Endothelial cell of umbilical vein (primary cell): ENCODE measurements around the gene ARHGAP32. TPM values are rescaled to one million over a fixed set of nuclear protein-coding genes. Genes with fewer than 3 reads are reported as not detected.

Experiments
- BruUV-seq: library from RNA; stranded (reverse); fragments of 400-500 nt; replicated peaks from 2 replicates; lab custom pipeline; 2021; lab: Mats Ljungman, UMichigan
- CTCF ChIA-PET: fragments of 300-600, 350-600 bp; sonication (Branson Sonifier 250); formaldehyde crosslinking; loops from one replicate; lab custom pipeline; 2021; ENCODE audit warnings: antibody characterized with exemption, inconsistent platforms; lab: Charles Lee
- POLR2A ChIA-PET: fragments of 300-600, 350-600 bp; sonication (Branson Sonifier 250); formaldehyde crosslinking; loops from one replicate; lab custom pipeline; 2021; ENCODE audit warnings: antibody characterized with exemption, inconsistent platforms; lab: Charles Lee
- DNase-seq: peaks from one replicate; pipeline ENCODE4 v3.0.0-alpha.2; 2011; ENCODE audit warnings: low read depth, low spot score
- FAIRE-seq: peaks from 2 replicates; lab custom pipeline; 2011; peaks lifted over from hg19 to GRCh38; lab: Jason Lieb, UNC
- H2AFZ ChIP-seq: 2 replicates; pipeline ENCODE4 v1.6.0; 2012; ENCODE audit warnings: low read depth, low read length, control low read depth, inconsistent platforms
- H3K27ac ChIP-seq: 2 replicates; pipeline ENCODE4 v1.5.1; 2011; ENCODE audit warnings: low read depth, mild to moderate bottlenecking, control low read depth, low read length, moderate library complexity; ENCODE audit not compliant: insufficient read depth
- H3K27me3 ChIP-seq, 2 experiments: 2 replicates each; pipeline versions ENCODE4 v1.6.0 to v1.6.1; 2011; ENCODE audit warnings: low read length in 2 of 2, mixed read lengths in 1 of 2; ENCODE audit not compliant: control insufficient read depth in 2 of 2, insufficient read depth in 2 of 2
- H3K36me3 ChIP-seq, 2 experiments: 2 replicates in 1 of 2; 3 replicates in 1 of 2; pipeline ENCODE4 v1.5.1; 2011; ENCODE audit warnings: low read length in 2 of 2, mild to moderate bottlenecking in 1 of 2, moderate library complexity in 1 of 2; ENCODE audit not compliant: control insufficient read depth in 2 of 2, insufficient read depth in 2 of 2; ENCODE audit errors: extremely low read depth in 1 of 2
- H3K4me1 ChIP-seq: 3 replicates; pipeline ENCODE4 v1.5.1; 2011; ENCODE audit warnings: mild to moderate bottlenecking, low read length; ENCODE audit not compliant: control insufficient read depth, insufficient read depth; ENCODE audit errors: extremely low read depth
- H3K4me2 ChIP-seq: 2 replicates; pipeline ENCODE4 v1.6.1; 2011; ENCODE audit warnings: low read length, control low read depth, mixed read lengths; ENCODE audit not compliant: insufficient read depth
- H3K4me3 ChIP-seq, 3 experiments: fragments of 200-600 bp in 1 of 3; sonication (generic), shearing (Covaris generic) in 1 of 3; replicated peaks in 1 of 3; 2 replicates each; pipeline ENCODE4 v1.5.1; 2011 to 2016; ENCODE audit warnings: control low read depth in 3 of 3, low read length in 3 of 3, mild to moderate bottlenecking in 2 of 3, inconsistent platforms in 1 of 3, low read depth in 1 of 3, moderate library complexity in 1 of 3; ENCODE audit not compliant: insufficient read depth in 1 of 3
- H3K79me2 ChIP-seq: 2 replicates; pipeline ENCODE4 v1.6.0; 2012; ENCODE audit warnings: low read length, inconsistent platforms; ENCODE audit not compliant: control insufficient read depth, insufficient read depth
- H3K9ac ChIP-seq: replicated peaks from 2 replicates; pipeline ENCODE3; 2011; ENCODE audit warnings: low read length, control low read depth; ENCODE audit not compliant: insufficient read depth; ENCODE audit errors: extremely low read depth
- H3K9me1 ChIP-seq: replicated peaks from 3 replicates; pipeline ENCODE4 v1.6.0; 2011; ENCODE audit warnings: mild to moderate bottlenecking, low read length; ENCODE audit not compliant: control insufficient read depth, insufficient read depth; ENCODE audit errors: extremely low read depth
- H3K9me3 ChIP-seq: replicated peaks from 2 replicates; pipeline ENCODE4 v1.5.1; 2012; ENCODE audit warnings: low read length, inconsistent platforms; ENCODE audit not compliant: control insufficient read depth, insufficient read depth
- H4K20me1 ChIP-seq: replicated peaks from 2 replicates; pipeline ENCODE3; 2011; ENCODE audit warnings: mild to moderate bottlenecking, low read length; ENCODE audit not compliant: control insufficient read depth, insufficient read depth; ENCODE audit errors: extremely low read depth
- GATA2 ChIP-seq: IDR thresholded peaks from 2 replicates; pipeline ENCODE4 v1.7.0; 2011; ENCODE audit warnings: low read depth, mild to moderate bottlenecking, moderate library complexity, mixed read lengths, low read length; ENCODE audit not compliant: insufficient read length, insufficient read depth
- POLR2AphosphoS5 ChIP-seq: IDR thresholded peaks from 2 replicates; pipeline ENCODE4 v1.6.1; 2012; ENCODE audit warnings: low read depth, mild to moderate bottlenecking, control low read depth, low read length, moderate library complexity; ENCODE audit not compliant: insufficient read depth
- dilution Hi-C: fragments of 300-500 bp; cut with MboI; formaldehyde crosslinking; loops from one replicate; pipeline ENCODE4 v1.15.0; 2019; ENCODE audit warnings: low sequenced_read_pairs; ENCODE audit not compliant: extremely low pct_ligation_motif_present
- intact Hi-C: fragments of 100-400 bp; cut with micrococcal nuclease; formaldehyde crosslinking; loops from one replicate; pipeline ENCODE4 v1.10.0; 2022
- polyA plus RNA-seq, 4 experiments: library from polyadenylated mRNA; depleted of rRNA in 3 of 4; stranded (reverse) in 3 of 4; unstranded in 1 of 4; fragments of >200 nt; gene quantifications; 2 replicates each; pipeline versions ENCODE4 v1.2.1 to v1.2.3, GENCODE V29; 2011 to 2012; ENCODE audit warnings: missing spikeins in 1 of 4
- total RNA-seq: library from RNA; stranded (reverse); gene quantifications from 2 replicates; pipeline ENCODE4 v1.2.3, GENCODE V29; 2021

The ARHGAP32 gene
- total and polyA plus RNA-seq, 2 donors (not counting 3 experiments of a cell fraction or from before 2014, with no cell fraction given): 3.4 to 9.1 TPM

DNA sequence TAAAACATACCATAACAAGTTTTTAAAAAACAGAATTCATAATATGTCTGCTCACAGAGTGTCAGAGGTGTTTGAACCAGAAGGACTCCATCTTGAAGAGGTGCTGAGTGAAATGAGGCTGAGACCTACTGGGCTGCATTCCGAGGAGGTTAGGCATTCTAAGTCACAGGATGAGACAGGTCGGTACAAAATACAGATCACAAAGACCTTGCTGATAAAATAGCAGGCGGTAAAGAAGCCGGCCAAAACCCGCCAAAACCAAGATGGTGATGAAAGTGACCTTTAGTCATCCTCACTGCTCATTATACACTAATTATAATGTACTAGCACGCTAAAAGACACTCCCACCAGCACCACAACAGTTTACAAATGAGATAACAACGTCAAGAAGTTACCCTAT is 116.4 kb downstream of the ARHGAP32 start:
- dilution Hi-C loops (no loop called here), intact Hi-C loops (no loop called here)
- no peak for FAIRE-seq
- no peak for DNase-seq
- CTCF ChIA-PET: no interaction called here
- Histone ChIP-seq H3K4me3 (no peak overlapping the region), H3K9me1 (no peaks in the 10 kb centered on the region), H3K36me3 (no peaks in the 10 kb centered on the region), H3K4me2 (no peak overlapping the region), H3K27ac (no peak overlapping the region), H3K9ac (no peak overlapping the region), H2AFZ (no peak overlapping the region), H4K20me1 (no peaks in the 10 kb centered on the region), H3K4me1 (peaks cover 6% of the 10 kb centered on the region), H3K79me2 (no peaks in the 10 kb centered on the region), H3K9me3 (no peaks in the 10 kb centered on the region), H3K27me3 (no peaks in the 10 kb centered on the region)
- BruUV-seq: no TSS peak
- no peak for TF ChIP-seq POLR2AphosphoS5
- TF ChIP-seq GATA2: no peak
- POLR2A ChIA-PET: no interaction called here

- H3K4me3 ChIP-seq: no peak overlapping the region
- no peak overlapping the region for H3K4me2 ChIP-seq
- no peaks in the 10 kb centered on the region for H3K9me3 ChIP-seq
- DNase-seq (no peak), FAIRE-seq (no peak)
- peaks cover 6% of the 10 kb centered on the region for H3K4me1 ChIP-seq
- no peak overlapping the region for H3K27ac ChIP-seq
- no peak overlapping the region for H3K9ac ChIP-seq
- no peaks in the 10 kb centered on the region for H4K20me1 ChIP-seq
- no peaks in the 10 kb centered on the region for H3K79me2 ChIP-seq
- dilution Hi-C loops (no loop called here), intact Hi-C loops (no loop called here)
- H3K36me3 ChIP-seq: no peaks in the 10 kb centered on the region
- H3K27me3 ChIP-seq: no peaks in the 10 kb centered on the region
- no TSS peak for BruUV-seq
- TF ChIP-seq GATA2: no peak
- no peak overlapping the region for H2AFZ ChIP-seq
- ChIA-PET POLR2A (no interaction called here), CTCF (interaction anchor here (1.3 kb wide), 1 partner anchor 12 kb away, joined by 3 read pairs; no protein-coding TSS in a partner anchor)
- H3K9me1 ChIP-seq: no peaks in the 10 kb centered on the region
Measured at GRCh38 chr11:129067454-129067853, 124.7 kb downstream of the ARHGAP32 start.
